Right renal pelvis (tissue), 4 donors: ENCODE measurements around the gene PTPN1. TPM values are rescaled to one million over a fixed set of nuclear protein-coding genes. Genes with fewer than 3 reads are reported as not detected.

ENCODE experiments used
- DNase-seq, 4 donors: peaks; one replicate each; pipeline ENCODE4 v3.0.0-alpha.2; 2013; ENCODE audit warnings: low read depth in 4 of 4, low spot score in 3 of 4, missing footprints in 1 of 4
- polyA plus RNA-seq, 4 donors: library from polyadenylated mRNA; unstranded; fragments of 120-200 nt; gene quantifications; one replicate each; pipeline ENCODE4 v1.2.1, GENCODE V29; 2013; ENCODE audit not compliant: insufficient read length in 4 of 4

PTPN1 gene
- polyA plus RNA-seq, 4 donors = 32.0 to 34.9 (median 34.2) TPM

GRCh38 chr20:50627747-50628146, 117.6 kb downstream of the PTPN1 start:
- DNase-seq = no peak

GRCh38 chr20:50628332-50628731, 118.1 kb downstream of the PTPN1 start:
- no peak for DNase-seq

GRCh38 chr20:50628853-50629669, 118.9 kb downstream of the PTPN1 start:
- no peak for DNase-seq

GRCh38 chr20:50629670-50630045, 119.5 kb downstream of the PTPN1 start:
- no peak for DNase-seq

GRCh38 chr20:50630578-50631263, 120.5 kb downstream of the PTPN1 start:
- no peak for DNase-seq

- DNase-seq = no peak
Observed at GRCh38 chr20:50632236-50632635, 122.1 kb downstream of the PTPN1 start.

GRCh38 chr20:50632701-50633100, 122.5 kb downstream of the PTPN1 start:
- DNase-seq = no peak

GRCh38 chr20:50633361-50633760, 123.2 kb downstream of the PTPN1 start:
- DNase-seq = no peak

- DNase-seq = no peak
Observed at GRCh38 chr20:50634191-50634590, 124.0 kb downstream of the PTPN1 start.

Other genes starting within 250 kb of the PTPN1 start
- 1 to 10 TPM; 6.2 to 7.1 (median 6.6) TPM for gene RIPOR3, start 181.2 kb downstream of the PTPN1 start, polyA plus RNA-seq
- 10 to 100 TPM; 18.7 to 29.7 (median 23.5) TPM for gene PARD6B, start 221.2 kb downstream of the PTPN1 start, polyA plus RNA-seq